Endothelial cell of umbilical vein (primary cell): Measurements from ENCODE around the gene SENP2. TPM values are rescaled to one million over a fixed set of nuclear protein-coding genes. Genes with fewer than 3 reads are reported as not detected.

ENCODE experiments used
- BruUV-seq: library from RNA; stranded (reverse); fragments of 400-500 nt; replicated peaks from 2 replicates; lab custom pipeline; 2021; lab: Mats Ljungman, UMichigan
- CTCF ChIA-PET: fragments of 300-600, 350-600 bp; sonication (Branson Sonifier 250); formaldehyde crosslinking; loops from one replicate; lab custom pipeline; 2021; ENCODE audit warnings: antibody characterized with exemption, inconsistent platforms; lab: Charles Lee
- POLR2A ChIA-PET: fragments of 300-600, 350-600 bp; sonication (Branson Sonifier 250); formaldehyde crosslinking; loops from one replicate; lab custom pipeline; 2021; ENCODE audit warnings: antibody characterized with exemption, inconsistent platforms; lab: Charles Lee
- DNase-seq: peaks from one replicate; pipeline ENCODE4 v3.0.0-alpha.2; 2011; ENCODE audit warnings: low read depth, low spot score
- FAIRE-seq: peaks from 2 replicates; lab custom pipeline; 2011; peaks lifted over from hg19 to GRCh38; lab: Jason Lieb, UNC
- H2AFZ ChIP-seq: 2 replicates; pipeline ENCODE4 v1.6.0; 2012; ENCODE audit warnings: low read depth, low read length, control low read depth, inconsistent platforms
- H3K27ac ChIP-seq: 2 replicates; pipeline ENCODE4 v1.5.1; 2011; ENCODE audit warnings: low read depth, mild to moderate bottlenecking, control low read depth, low read length, moderate library complexity; ENCODE audit not compliant: insufficient read depth
- H3K27me3 ChIP-seq, 2 experiments: 2 replicates each; pipeline versions ENCODE4 v1.6.0 to v1.6.1; 2011; ENCODE audit warnings: low read length in 2 of 2, mixed read lengths in 1 of 2; ENCODE audit not compliant: control insufficient read depth in 2 of 2, insufficient read depth in 2 of 2
- H3K36me3 ChIP-seq, 2 experiments: 2 replicates in 1 of 2; 3 replicates in 1 of 2; pipeline ENCODE4 v1.5.1; 2011; ENCODE audit warnings: low read length in 2 of 2, mild to moderate bottlenecking in 1 of 2, moderate library complexity in 1 of 2; ENCODE audit not compliant: control insufficient read depth in 2 of 2, insufficient read depth in 2 of 2; ENCODE audit errors: extremely low read depth in 1 of 2
- H3K4me1 ChIP-seq: 3 replicates; pipeline ENCODE4 v1.5.1; 2011; ENCODE audit warnings: mild to moderate bottlenecking, low read length; ENCODE audit not compliant: control insufficient read depth, insufficient read depth; ENCODE audit errors: extremely low read depth
- H3K4me2 ChIP-seq: 2 replicates; pipeline ENCODE4 v1.6.1; 2011; ENCODE audit warnings: low read length, control low read depth, mixed read lengths; ENCODE audit not compliant: insufficient read depth
- H3K4me3 ChIP-seq, 3 experiments: fragments of 200-600 bp in 1 of 3; sonication (generic), shearing (Covaris generic) in 1 of 3; replicated peaks in 1 of 3; 2 replicates each; pipeline ENCODE4 v1.5.1; 2011 to 2016; ENCODE audit warnings: control low read depth in 3 of 3, low read length in 3 of 3, mild to moderate bottlenecking in 2 of 3, inconsistent platforms in 1 of 3, low read depth in 1 of 3, moderate library complexity in 1 of 3; ENCODE audit not compliant: insufficient read depth in 1 of 3
- H3K79me2 ChIP-seq: 2 replicates; pipeline ENCODE4 v1.6.0; 2012; ENCODE audit warnings: low read length, inconsistent platforms; ENCODE audit not compliant: control insufficient read depth, insufficient read depth
- H3K9ac ChIP-seq: replicated peaks from 2 replicates; pipeline ENCODE3; 2011; ENCODE audit warnings: low read length, control low read depth; ENCODE audit not compliant: insufficient read depth; ENCODE audit errors: extremely low read depth
- H3K9me1 ChIP-seq: replicated peaks from 3 replicates; pipeline ENCODE4 v1.6.0; 2011; ENCODE audit warnings: mild to moderate bottlenecking, low read length; ENCODE audit not compliant: control insufficient read depth, insufficient read depth; ENCODE audit errors: extremely low read depth
- H3K9me3 ChIP-seq: replicated peaks from 2 replicates; pipeline ENCODE4 v1.5.1; 2012; ENCODE audit warnings: low read length, inconsistent platforms; ENCODE audit not compliant: control insufficient read depth, insufficient read depth
- H4K20me1 ChIP-seq: replicated peaks from 2 replicates; pipeline ENCODE3; 2011; ENCODE audit warnings: mild to moderate bottlenecking, low read length; ENCODE audit not compliant: control insufficient read depth, insufficient read depth; ENCODE audit errors: extremely low read depth
- CTCF ChIP-seq, 2 donors: IDR thresholded peaks; 1 replicate in 1 of 2; 2 replicates in 1 of 2; pipeline ENCODE4 v1.5.1; 2011; ENCODE audit warnings: low read length in 2 of 2, mild to moderate bottlenecking in 2 of 2, moderate library complexity in 2 of 2, control low read depth in 1 of 2, inconsistent platforms in 1 of 2, low read depth in 1 of 2; ENCODE audit not compliant: insufficient read depth in 1 of 2; ENCODE audit errors: extremely low read depth in 1 of 2
- EZH2 ChIP-seq: IDR thresholded peaks from 2 replicates; pipeline ENCODE4 v1.6.1; 2012; ENCODE audit warnings: borderline replicate concordance, low read depth, mild to moderate bottlenecking, moderate library complexity, low read length, inconsistent platforms; ENCODE audit not compliant: severe bottlenecking
- GATA2 ChIP-seq: IDR thresholded peaks from 2 replicates; pipeline ENCODE4 v1.7.0; 2011; ENCODE audit warnings: low read depth, mild to moderate bottlenecking, moderate library complexity, mixed read lengths, low read length; ENCODE audit not compliant: insufficient read length, insufficient read depth
- JUN ChIP-seq: IDR thresholded peaks from 2 replicates; pipeline ENCODE4 v1.6.1; 2011; ENCODE audit warnings: borderline replicate concordance, low read depth; ENCODE audit not compliant: insufficient read length, insufficient read depth
- MAX ChIP-seq: IDR thresholded peaks from 2 replicates; pipeline ENCODE4 v1.6.1; 2011; ENCODE audit not compliant: insufficient read depth, insufficient read length
- MYC ChIP-seq: IDR thresholded peaks from one replicate; pipeline ENCODE4 v1.6.1; 2011; ENCODE audit warnings: mild to moderate bottlenecking, low read depth, low read length
- POLR2A ChIP-seq: IDR thresholded peaks from 2 replicates; pipeline ENCODE4 v1.6.1; 2012; ENCODE audit warnings: low read depth, mild to moderate bottlenecking, control low read depth, low read length
- POLR2AphosphoS5 ChIP-seq: IDR thresholded peaks from 2 replicates; pipeline ENCODE4 v1.6.1; 2012; ENCODE audit warnings: low read depth, mild to moderate bottlenecking, control low read depth, low read length, moderate library complexity; ENCODE audit not compliant: insufficient read depth
- dilution Hi-C: fragments of 300-500 bp; cut with MboI; formaldehyde crosslinking; loops from one replicate; pipeline ENCODE4 v1.15.0; 2019; ENCODE audit warnings: low sequenced_read_pairs; ENCODE audit not compliant: extremely low pct_ligation_motif_present
- intact Hi-C: fragments of 100-400 bp; cut with micrococcal nuclease; formaldehyde crosslinking; loops from one replicate; pipeline ENCODE4 v1.10.0; 2022
- polyA plus RNA-seq, 4 experiments: library from polyadenylated mRNA; depleted of rRNA in 3 of 4; stranded (reverse) in 3 of 4; unstranded in 1 of 4; fragments of >200 nt; gene quantifications; 2 replicates each; pipeline versions ENCODE4 v1.2.1 to v1.2.3, GENCODE V29; 2011 to 2012; ENCODE audit warnings: missing spikeins in 1 of 4
- total RNA-seq: library from RNA; stranded (reverse); gene quantifications from 2 replicates; pipeline ENCODE4 v1.2.3, GENCODE V29; 2021

The SENP2 gene
- total and polyA plus RNA-seq, 2 donors (not counting 3 experiments of a cell fraction or from before 2014, with no cell fraction given): 3.8 to 40.4 TPM

- H3K36me3 ChIP-seq: peaks cover 1 to 6% of the 10 kb centered on the region in 2 experiments
- ChIA-PET POLR2A (no interaction called here), CTCF (interaction anchor here (1.5 kb wide), 1 partner anchor 137 kb away, joined by 3 read pairs; no protein-coding TSS in a partner anchor)
- H3K27me3 ChIP-seq: no peaks in the 10 kb centered on the region
- no peaks in the 10 kb centered on the region for H3K79me2 ChIP-seq
- no peaks in the 10 kb centered on the region for H4K20me1 ChIP-seq
- no peak overlapping the region for H3K4me2 ChIP-seq
- no peak overlapping the region for H2AFZ ChIP-seq
- intact Hi-C loops (no loop called here), dilution Hi-C loops (no loop called here)
- no TSS peak for BruUV-seq
- H3K9me1 ChIP-seq: no peaks in the 10 kb centered on the region
- no peak for FAIRE-seq
- no peaks in the 10 kb centered on the region for H3K9me3 ChIP-seq
- no peak for DNase-seq
- H3K9ac ChIP-seq: no peak overlapping the region
- H3K4me3 ChIP-seq: no peak overlapping the region
- no peak overlapping the region for H3K27ac ChIP-seq
- H3K4me1 ChIP-seq: peaks cover 12% of the 10 kb centered on the region
- TF ChIP-seq CTCF (IDR thresholded peaks at IDR 0.05; ENCODE audit: extremely low read depth in 1 of 2, insufficient read depth in 1 of 2, low read depth in 1 of 2, low read length in 2 of 2) (no peak), JUN (no peak), GATA2 (no peak), POLR2A (no peak), MYC (no peak), MAX (no peak), POLR2AphosphoS5 (no peak), EZH2 (no peak)
Measured at GRCh38 chr3:185631108-185631507, 45.0 kb downstream of the SENP2 start.
